Stimulated activated CD8-positive, alpha-beta memory T cell treated with anti-CD3 and anti-CD28 coated beads, Interleukin-4, amount 100 ng/mL, for 4 hours (primary cell): ENCODE measurements around the gene KRT78.

Experiments
- DNase-seq, 2 donors: peaks; one replicate each; pipeline ENCODE4 v3.0.0-alpha.2; 2020; ENCODE audit warnings: low read depth in 2 of 2, low spot score in 1 of 2

KRT78 gene

GRCh38 chr12:52838609-52839435 is 10.0 kb downstream of the KRT78 start:
- no peak for DNase-seq

DNA sequence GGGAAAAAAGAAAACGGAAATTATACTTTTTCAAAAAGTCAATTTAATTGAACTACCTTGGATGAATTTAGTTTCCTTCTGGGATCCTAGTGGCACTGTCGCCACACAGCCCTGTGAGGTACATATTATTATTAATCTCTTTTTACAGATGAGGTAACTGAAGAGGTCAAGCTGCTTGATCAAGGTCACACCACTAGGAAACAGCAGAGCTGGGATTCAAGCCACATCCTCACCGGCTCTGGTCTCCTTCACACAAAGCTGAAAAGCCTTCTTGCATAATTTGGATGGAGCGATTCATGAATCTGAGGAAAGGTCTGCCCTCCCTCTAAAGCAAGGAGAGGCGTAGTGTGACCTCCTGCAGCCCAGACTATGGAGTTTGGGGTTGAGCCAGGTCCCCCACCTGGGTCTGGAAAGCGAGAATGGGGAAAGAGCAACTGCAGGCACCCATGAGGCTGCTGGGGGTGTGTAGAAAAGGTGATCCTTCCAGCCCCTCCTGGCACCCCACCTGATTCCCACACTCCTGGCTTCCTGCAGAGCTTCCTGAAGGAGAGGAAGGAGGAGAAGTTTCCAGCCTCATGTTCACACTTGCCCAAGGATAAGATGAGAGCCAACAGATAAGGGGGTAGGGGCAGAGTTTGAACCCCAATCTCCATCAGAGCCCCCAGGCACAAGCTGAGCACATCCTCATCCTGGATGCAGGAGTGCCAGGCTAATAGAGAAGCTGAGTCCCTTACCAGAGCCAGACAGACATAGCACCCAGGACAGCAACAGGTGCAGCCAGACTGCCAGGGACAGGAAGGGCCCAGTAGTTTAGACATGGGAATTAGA is 10.8 kb downstream of the KRT78 start:
- DNase-seq = no peak

GRCh38 chr12:52837413-52837741 is 11.4 kb downstream of the KRT78 start:
- DNase-seq = no peak

- no peak for DNase-seq
These were observed 12.0 kb downstream of the KRT78 start for GRCh38 chr12:52836491-52837412.

DNA sequence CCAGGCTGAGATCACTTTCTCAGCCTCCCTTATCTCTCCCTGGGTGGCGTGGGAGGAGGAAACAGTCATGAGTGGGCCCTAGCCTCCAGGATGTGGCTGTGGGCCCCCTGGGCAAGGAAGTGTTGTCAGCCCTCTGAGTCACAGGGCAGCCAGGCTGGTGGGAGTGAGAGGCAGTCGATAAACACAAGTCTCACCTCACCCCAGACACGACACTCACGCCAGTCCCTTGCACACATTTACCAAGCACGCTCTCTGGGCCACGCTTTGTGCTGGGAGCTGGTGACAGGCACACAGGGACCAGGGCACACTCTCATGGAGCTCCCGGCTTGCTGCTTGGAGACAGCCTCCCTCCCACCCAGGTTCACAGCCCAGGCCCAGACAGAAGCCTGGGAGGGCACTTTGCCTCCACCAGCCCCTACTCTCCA is 12.7 kb downstream of the KRT78 start:
- DNase-seq = peak; percentile 48 to 72

GRCh38 chr12:52835271-52836041 is 13.3 kb downstream of the KRT78 start:
- DNase-seq = no peak

DNA sequence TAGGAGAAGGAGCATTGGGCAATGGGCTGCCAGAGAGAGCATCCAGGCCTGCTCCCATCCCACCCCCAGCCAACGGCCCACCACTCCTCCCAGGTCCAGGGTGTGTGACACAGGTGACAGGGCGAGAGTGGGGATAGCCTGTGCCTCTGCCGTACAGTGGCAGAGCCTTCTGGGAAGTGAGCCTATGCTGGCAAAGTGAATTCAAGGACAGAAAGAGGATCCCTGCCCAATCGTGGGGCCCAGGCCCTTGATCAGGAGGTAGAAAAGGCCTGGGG is 14.1 kb downstream of the KRT78 start:
- no peak for DNase-seq

DNA sequence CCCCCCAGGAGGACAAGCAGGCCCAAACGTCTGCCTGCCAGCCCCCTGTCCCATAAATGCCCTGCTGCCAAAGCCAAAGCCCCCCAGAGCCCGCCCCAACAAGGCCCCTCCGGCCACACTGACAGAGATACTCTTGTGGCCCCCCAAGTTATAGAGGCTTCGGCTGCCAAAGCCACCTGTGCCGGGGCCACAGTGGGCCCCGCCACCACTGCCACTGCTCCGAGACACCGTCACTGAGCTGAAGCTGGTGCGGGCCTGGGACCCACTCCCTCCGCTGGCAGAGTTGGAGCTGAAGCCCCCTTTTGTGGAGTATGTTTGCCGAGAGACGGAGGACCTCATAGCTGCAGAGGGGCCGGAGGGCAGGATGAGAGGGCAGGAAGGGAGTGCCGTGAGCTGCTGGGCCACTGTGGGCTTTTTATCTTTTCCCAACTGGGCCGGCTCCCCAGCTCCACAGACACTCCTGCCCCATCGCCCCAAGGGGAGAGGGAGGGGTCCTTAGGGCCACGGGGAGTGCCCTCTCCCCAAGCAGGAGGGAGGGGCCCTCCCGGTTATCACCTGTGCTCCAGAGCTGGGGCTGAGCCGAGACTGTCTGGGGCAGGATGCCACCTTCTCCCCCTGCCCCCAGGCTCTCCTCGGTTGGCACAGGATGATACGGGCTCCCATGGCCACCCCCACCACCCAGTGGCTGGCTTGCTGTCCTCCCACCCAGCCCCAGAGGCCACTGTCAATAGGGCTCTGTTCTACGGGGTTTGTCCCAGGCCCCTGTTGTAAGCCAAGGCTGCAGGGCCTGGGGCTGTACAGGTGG is 14.7 kb downstream of the KRT78 start, which contains the start of gene KRT79:
TSS of gene KRT79 (minus strand) at position 390 of the 805 bp plus-strand sequence. CDS start at position 339, 51 bp downstream.
- no peak for DNase-seq

- DNase-seq = no peak
These were observed 15.5 kb downstream of the KRT78 start for GRCh38 chr12:52832985-52833905.

DNA sequence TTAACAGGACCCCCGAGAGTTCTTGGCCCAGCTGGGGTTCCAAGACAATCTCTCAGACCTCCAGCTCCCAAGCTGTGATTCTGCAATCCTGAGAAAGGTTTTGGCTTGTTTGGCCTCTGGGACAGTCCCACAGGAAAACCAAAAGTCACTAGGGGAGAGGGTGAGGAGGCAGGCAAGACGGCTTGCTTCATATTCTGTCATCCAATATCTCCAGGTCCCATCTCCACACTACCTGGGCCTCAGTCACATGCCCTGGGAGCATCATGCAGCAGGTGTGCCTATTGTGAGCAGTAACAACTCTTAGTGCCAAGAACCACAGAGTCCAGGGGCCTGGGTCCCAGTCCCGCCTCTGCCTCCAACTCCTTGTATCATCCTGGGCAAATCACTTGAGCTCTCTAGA is 16.3 kb downstream of the KRT78 start:
- no peak for DNase-seq

GRCh38 chr12:52831251-52831650 is 17.5 kb downstream of the KRT78 start:
- no peak for DNase-seq

DNA sequence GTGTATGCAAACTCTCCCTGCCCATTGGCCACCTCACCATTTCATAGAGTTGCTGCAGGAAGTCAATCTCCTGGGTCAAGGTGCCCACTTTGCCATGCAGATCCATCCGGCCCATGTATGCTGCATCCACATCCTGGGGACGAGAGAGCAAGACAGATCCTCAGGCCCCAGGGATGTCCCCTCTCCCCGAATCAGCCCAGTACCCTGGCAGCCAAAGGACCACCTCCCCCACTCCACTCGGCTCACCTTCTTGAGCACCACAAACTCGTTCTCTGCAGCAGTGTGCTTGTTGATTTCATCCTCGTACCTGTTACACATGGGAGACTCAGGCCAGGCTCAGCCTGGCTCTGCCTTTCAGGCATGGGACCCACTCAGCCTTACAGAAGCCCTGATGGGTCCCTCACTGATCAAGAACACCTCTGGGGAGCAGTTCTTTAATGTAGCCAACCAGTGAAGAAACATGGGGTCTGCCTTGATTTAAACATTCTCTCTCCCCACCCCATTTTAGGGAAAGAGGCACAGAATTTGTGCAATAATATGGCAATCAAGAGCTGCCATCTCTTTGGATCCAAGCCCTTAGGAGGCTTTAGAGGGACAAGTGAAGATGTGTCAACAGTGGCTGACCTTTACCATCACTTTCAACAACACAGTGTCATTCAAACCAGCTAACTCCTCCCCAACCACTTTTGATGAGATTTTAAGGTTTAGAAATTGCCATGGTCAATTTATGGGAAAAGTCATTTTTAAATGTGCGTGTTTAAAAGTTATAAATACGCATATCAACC is 18.6 kb downstream of the KRT78 start:
- DNase-seq = no peak

DNA sequence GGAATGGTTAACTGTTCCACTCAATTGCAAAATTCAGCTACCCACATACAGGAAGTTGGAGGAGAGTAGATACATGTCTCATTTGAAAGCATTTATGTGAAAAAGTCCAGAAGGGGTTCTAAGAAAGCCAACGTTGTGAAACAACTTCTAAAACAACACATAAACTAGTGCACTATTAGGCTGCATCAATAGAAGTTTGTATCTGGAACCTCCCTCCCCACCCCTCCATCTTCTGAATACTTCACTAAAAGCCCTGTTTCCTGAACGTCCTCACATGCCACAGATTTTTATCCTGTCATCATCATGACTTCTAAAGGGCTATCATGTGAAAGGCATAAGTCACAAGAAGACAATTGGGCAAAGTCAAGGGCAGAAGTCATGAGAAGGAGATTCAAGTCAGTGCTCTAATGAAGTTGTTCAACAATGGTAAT is 20.2 kb downstream of the KRT78 start:
- DNase-seq = no peak

DNA sequence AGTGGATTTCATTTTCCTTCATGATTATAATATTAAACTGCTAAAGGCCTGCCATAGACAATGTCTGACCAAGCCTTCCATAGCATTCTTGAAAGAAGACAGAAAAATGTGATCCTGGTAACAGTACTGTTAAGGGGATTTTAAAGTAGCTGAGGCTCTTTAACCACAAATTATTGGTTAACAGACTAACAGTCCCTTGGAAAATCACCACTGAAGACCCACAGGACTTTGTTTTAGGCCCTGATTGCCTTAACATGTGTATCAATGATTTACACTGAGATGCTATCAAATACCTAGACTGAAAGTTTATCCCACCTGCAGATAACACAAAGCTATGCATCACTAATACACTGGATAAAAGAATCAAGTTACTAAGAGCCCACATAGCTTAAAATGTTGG is 20.6 kb downstream of the KRT78 start:
- DNase-seq = no peak

- no peak for DNase-seq
These were observed 21.2 kb downstream of the KRT78 start for GRCh38 chr12:52827499-52828090.

GRCh38 chr12:52826611-52827498 is 21.9 kb downstream of the KRT78 start:
- DNase-seq = no peak

GRCh38 chr12:52825961-52826360 is 22.8 kb downstream of the KRT78 start:
- DNase-seq = no peak
